Thyroid gland (tissue), 4 donors: ENCODE measurements around the gene CIAO3. TPM values are rescaled to one million over a fixed set of nuclear protein-coding genes. Genes with fewer than 3 reads are reported as not detected.

ENCODE experiments used
- DNase-seq, 2 donors: peaks; one replicate each; pipeline ENCODE4 v3.0.0-alpha.2; 2019
- H3K27ac ChIP-seq, 3 donors: fragments of 200-600 bp; sonication (generic); 1 replicate in 2 of 3; 2 replicates in 1 of 3; pipeline ENCODE4 v1.5.1; 2016 to 2019; ENCODE audit warnings: mild to moderate bottlenecking in 1 of 3, moderate library complexity in 1 of 3
- H3K27me3 ChIP-seq: fragments of 200-600 bp; sonication (generic); one replicate; pipeline ENCODE4 v1.5.1; 2019
- H3K36me3 ChIP-seq, 2 donors: fragments of 200-600 bp; sonication (generic); one replicate each; pipeline ENCODE4 v1.5.1; 2016 to 2019
- H3K4me1 ChIP-seq, 2 donors: fragments of 200-600 bp; sonication (generic); one replicate each; pipeline ENCODE4 v1.5.1; 2017 to 2019
- H3K4me3 ChIP-seq, 3 donors: fragments of 200-600 bp; sonication (generic); replicated peaks in 1 of 3; 1 replicate in 2 of 3; 2 replicates in 1 of 3; pipeline ENCODE4 v1.5.1; 2016; ENCODE audit warnings: mild to moderate bottlenecking in 1 of 3
- H3K9me3 ChIP-seq: fragments of 200-600 bp; sonication (generic); one replicate; pipeline ENCODE4 v1.5.1; 2017
- POLR2A ChIP-seq, 2 donors: fragments of 450-650 bp; IDR thresholded peaks; one replicate each; pipeline ENCODE4 v1.6.1; 2017; ENCODE audit warnings: antibody characterized with exemption in 2 of 2, mild to moderate bottlenecking in 2 of 2, moderate library complexity in 1 of 2
- WGBS, 2 donors: methylation state at CpG; one replicate each; pipeline ENCODE4 v1.1.5; 2017; 5-methylcytosine and 5-hydroxymethylcytosine counted together
- intact Hi-C: fragments of 100-400 bp; cut with DNase I; formaldehyde crosslinking; loops from one replicate; pipeline ENCODE4 v1.15.1; 2023
- total RNA-seq, 4 donors: library from RNA; depleted of rRNA; stranded (reverse); fragments of >200 nt; gene quantifications; one replicate each; pipeline ENCODE4 v1.2.3, GENCODE V29; 2016
- TF ChIP-seq, protein P1 (sequence below), 6 experiments: fragments of 200-600 bp in 3 of 6; fragments of 450-650 bp in 3 of 6; sonication (generic) in 3 of 6; IDR thresholded peaks; one replicate each; pipeline ENCODE4 v1.5.1; 2016 to 2019; ENCODE audit warnings: antibody characterized with exemption in 6 of 6, mild to moderate bottlenecking in 2 of 6, inconsistent platforms in 1 of 6, moderate library complexity in 1 of 6

The CIAO3 gene
- total RNA-seq, 4 donors from 2014 or later, result 38.7 to 53.8 (median 44.6) TPM

DNA sequence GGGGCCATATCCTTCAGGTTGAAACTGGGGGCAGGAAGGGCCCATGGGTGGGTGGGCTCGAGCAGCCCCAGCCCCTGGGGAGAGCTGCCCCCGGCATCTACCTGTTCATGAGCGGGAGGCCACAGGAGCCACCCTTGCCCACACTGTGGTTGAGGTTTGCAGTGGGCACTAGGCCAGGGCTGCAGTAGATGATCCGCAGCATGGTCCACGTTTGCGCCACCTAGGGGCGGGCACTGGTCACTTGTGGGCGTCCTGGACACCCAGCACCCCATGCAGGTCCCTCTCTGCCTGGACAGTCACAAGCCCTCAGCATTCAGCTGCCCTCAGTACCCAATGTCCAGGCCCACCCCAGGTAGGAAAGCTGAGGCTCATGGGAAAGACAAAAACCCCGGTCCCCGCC, 54.8 kb downstream of the CIAO3 start:
- 89 to 100% methylated on average over 3 to 5 of the region's 10 CpGs for WGBS, 2 donors
- H3K4me3 ChIP-seq, result no peak overlapping the region
- peak; percentile 37 to 41 for DNase-seq
- H3K27ac ChIP-seq, result no peak overlapping the region
- no peaks in the 10 kb centered on the region for H3K9me3 ChIP-seq
- intact Hi-C loops, result no loop called here
- no peak for TF ChIP-seq POLR2A (IDR thresholded peaks at IDR 0.05)
- TF ChIP-seq, protein P1, sequence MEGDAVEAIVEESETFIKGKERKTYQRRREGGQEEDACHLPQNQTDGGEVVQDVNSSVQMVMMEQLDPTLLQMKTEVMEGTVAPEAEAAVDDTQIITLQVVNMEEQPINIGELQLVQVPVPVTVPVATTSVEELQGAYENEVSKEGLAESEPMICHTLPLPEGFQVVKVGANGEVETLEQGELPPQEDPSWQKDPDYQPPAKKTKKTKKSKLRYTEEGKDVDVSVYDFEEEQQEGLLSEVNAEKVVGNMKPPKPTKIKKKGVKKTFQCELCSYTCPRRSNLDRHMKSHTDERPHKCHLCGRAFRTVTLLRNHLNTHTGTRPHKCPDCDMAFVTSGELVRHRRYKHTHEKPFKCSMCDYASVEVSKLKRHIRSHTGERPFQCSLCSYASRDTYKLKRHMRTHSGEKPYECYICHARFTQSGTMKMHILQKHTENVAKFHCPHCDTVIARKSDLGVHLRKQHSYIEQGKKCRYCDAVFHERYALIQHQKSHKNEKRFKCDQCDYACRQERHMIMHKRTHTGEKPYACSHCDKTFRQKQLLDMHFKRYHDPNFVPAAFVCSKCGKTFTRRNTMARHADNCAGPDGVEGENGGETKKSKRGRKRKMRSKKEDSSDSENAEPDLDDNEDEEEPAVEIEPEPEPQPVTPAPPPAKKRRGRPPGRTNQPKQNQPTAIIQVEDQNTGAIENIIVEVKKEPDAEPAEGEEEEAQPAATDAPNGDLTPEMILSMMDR (IDR thresholded peaks at IDR 0.05), result peak in 1 of 6 experiments; percentile 19
- no peaks in the 10 kb centered on the region for H3K27me3 ChIP-seq
- peaks cover 33 to 58% of the 10 kb centered on the region in 2 donors for H3K4me1 ChIP-seq
- peaks cover 18 to 20% of the 10 kb centered on the region in 2 donors for H3K36me3 ChIP-seq

DNA sequence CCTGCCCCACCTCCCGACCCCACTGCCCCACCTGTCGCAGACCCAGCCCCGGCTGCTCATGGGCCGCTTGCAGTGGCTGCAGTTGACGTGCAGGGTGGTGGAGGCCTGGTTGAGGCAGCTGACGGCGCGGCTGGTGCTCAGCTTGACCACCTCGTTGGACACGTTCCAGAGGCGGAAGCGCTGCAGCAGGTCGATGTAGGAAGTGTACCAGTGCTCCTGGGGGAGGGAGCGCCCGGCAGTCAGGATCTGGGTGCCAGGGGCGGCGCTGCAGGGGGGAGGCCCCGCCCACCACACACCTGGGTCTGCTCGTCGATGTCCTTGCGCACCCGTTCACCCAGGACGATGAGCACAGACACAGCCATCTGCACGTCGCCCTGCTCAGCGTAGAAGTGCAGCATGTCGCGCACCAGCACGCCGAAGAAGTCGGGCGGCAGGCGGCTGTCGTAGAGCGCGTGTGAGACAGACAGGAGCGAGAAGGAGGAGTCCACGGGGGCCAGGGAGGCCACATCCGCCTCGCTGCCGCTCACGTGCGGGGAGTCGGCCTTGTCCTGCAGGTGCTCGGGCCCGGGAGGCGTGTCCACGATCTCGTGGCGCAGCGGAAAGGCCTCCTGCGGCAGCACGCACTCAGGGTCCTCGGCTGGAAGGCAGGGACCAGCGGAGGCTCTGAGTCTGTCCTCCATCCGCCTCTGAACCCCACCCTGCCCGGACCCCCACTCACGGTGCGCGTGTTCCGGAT, 55.7 kb downstream of the CIAO3 start:
- Histone ChIP-seq H3K27ac (peak overlapping the region in 1 of 3 donors; percentile 66), H3K27me3 (no peaks in the 10 kb centered on the region), H3K36me3 (peaks cover 18 to 20% of the 10 kb centered on the region in 2 donors), H3K9me3 (no peaks in the 10 kb centered on the region), H3K4me3 (peak overlapping the region in 1 of 3 donors; percentile 86), H3K4me1 (peaks cover 33 to 54% of the 10 kb centered on the region in 2 donors)
- DNase-seq, result no peak
- intact Hi-C loops, result no loop called here
- 95% methylated on average over 45 to 61 of the region's 61 CpGs for WGBS, 2 donors
- TF ChIP-seq POLR2A (IDR thresholded peaks at IDR 0.05), result no peak
- TF ChIP-seq, protein P1 (IDR thresholded peaks at IDR 0.05), result no peak

DNA sequence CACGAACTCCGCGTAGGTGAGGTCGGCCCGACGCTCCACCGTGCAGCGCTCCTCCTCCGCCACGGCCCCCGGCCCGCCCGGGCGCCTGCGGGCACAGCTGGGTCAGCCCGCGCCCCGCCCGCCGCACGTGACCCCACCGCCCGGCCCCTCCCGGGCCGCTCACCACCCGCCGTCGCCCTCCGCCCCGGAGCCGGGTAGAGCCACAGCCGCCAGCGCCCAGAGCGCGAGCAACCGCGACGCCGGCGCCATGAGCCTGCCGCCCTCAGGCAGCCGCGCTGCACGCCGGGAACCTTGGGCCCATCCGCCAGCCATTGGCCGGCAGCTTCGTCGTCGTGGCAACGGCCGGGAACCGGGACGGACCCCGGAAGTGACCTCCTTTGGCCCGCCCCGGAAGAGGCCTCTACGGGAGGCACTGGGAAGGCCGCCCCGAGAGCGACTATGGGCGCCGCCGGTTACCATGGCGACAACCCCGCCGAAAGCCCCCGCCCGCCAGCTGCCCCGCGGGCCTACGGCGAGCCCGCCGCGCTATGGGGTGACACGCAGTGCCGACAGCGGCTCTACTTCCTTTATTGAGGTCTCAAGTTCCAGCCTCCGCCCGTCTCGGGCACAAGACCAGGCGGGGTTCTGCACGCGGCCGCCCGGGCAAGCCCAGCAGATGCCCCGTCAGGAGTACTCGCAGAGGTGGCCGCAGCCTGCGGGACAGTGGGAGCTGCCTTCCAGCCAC, 56.6 kb downstream of the CIAO3 start, which contains the start of gene JMJD8:
Gene JMJD8, minus strand, starts transcription at position 264 of the 724 bp plus-strand sequence. Its CDS starts 15 bp downstream, at position 249.
- H3K4me3 ChIP-seq, result peak within 1 kb of the TSS in 2 of 3 donors; percentile 42 to 86
- H3K36me3 ChIP-seq, result peaks cover 18 to 20% of the 10 kb centered on the region in 2 donors
- H3K4me1 ChIP-seq, result peaks cover 28 to 52% of the 10 kb centered on the region in 2 donors
- intact Hi-C loops, result no loop called here
- no peaks in the 10 kb centered on the region for H3K9me3 ChIP-seq
- no peaks in the 10 kb centered on the region for H3K27me3 ChIP-seq
- 15% methylated on average over 22 of the region's 91 CpGs; no CpG with 5 or more reads in 1 of the 2 donors for WGBS, 2 donors
- DNase-seq, result peak; percentile 98
- TF ChIP-seq, protein P1 (IDR thresholded peaks at IDR 0.05), result no peak
- peak in 1 of 2 donors; percentile 73 for TF ChIP-seq POLR2A (IDR thresholded peaks at IDR 0.05)
- H3K27ac ChIP-seq, result peak within 1 kb of the TSS; percentile 58 to 72 (median 66)

- TF ChIP-seq, protein P1 (IDR thresholded peaks at IDR 0.05), result no peak
- no peak for TF ChIP-seq POLR2A (IDR thresholded peaks at IDR 0.05)
- no peak for DNase-seq
- H3K4me3 ChIP-seq, result peak overlapping the region in 1 of 3 donors; percentile 86
- intact Hi-C loops, result no loop called here
- H3K9me3 ChIP-seq, result no peaks in the 10 kb centered on the region
- peaks cover 18 to 20% of the 10 kb centered on the region in 2 donors for H3K36me3 ChIP-seq
- WGBS, 2 donors, result 28 to 44% methylated on average over 5 to 27 of the region's 57 CpGs
- H3K27ac ChIP-seq, result peak overlapping the region in 1 of 3 donors; percentile 6
- H3K4me1 ChIP-seq, result peaks cover 30 to 49% of the 10 kb centered on the region in 2 donors
- H3K27me3 ChIP-seq, result no peaks in the 10 kb centered on the region
These were observed 57.3 kb downstream of the CIAO3 start for GRCh38 chr16:683396-684070.
